Adrenal gland (tissue), 5 donors: Measurements from ENCODE around the gene PDZRN3.

Experiments
- CTCF ChIP-seq, 6 experiments: fragments of 450-650 bp in 4 of 6; fragments of 200-600 bp in 2 of 6; sonication (generic) in 1 of 6; IDR thresholded peaks; 1 replicate in 5 of 6; 2 replicates in 1 of 6; pipeline versions ENCODE4 v1.5.1 to v1.8.0; 2016 to 2021; ENCODE audit warnings: antibody characterized with exemption in 6 of 6, mild to moderate bottlenecking in 2 of 6, moderate library complexity in 1 of 6
- POLR2A ChIP-seq, 2 donors: fragments of 450-650 bp; IDR thresholded peaks; one replicate each; pipeline ENCODE4 v1.6.1; 2017; ENCODE audit warnings: antibody characterized with exemption in 2 of 2, mild to moderate bottlenecking in 2 of 2, moderate library complexity in 1 of 2
- donor health status: DM: no; HTN: no; CAD: no.

GRCh38 chr3:73485877-73486330, 138.8 kb downstream of the PDZRN3 start:
- TF ChIP-seq CTCF (IDR thresholded peaks at IDR 0.05), result no peak
- TF ChIP-seq POLR2A (IDR thresholded peaks at IDR 0.05), result no peak
